ELF-1 (cell line): ENCODE results near the gene HOMEZ.
"Not testable (repeated sequence)": the region's sequence is repeated elsewhere in the genome, so short reads cannot be mapped to it uniquely, and the experiment has no call there.

ENCODE experiments used
- DNase-seq: peaks from one replicate; pipeline ENCODE4 v3.0.0-alpha.2; 2016; ENCODE audit warnings: low read depth, low spot score

The HOMEZ gene

GRCh38 chr14:23227566-23227965 is 58.4 kb downstream of the HOMEZ start:
- DNase-seq = no peak

GRCh38 chr14:23224958-23225357 is 61.0 kb downstream of the HOMEZ start:
- DNase-seq = not testable (repeated sequence)
